Epithelial cell of proximal tubule (primary cell): Measurements from ENCODE around the gene ZNRD2. TPM values are rescaled to one million over a fixed set of nuclear protein-coding genes. Genes with fewer than 3 reads are reported as not detected.

Experiments used
- DNase-seq: peaks from one replicate; pipeline ENCODE4 v3.0.0-alpha.2; 2011; ENCODE audit warnings: low read depth
- H3K4me3 ChIP-seq: 2 replicates; pipeline ENCODE4 v1.5.1; 2011; ENCODE audit warnings: low read depth, mild to moderate bottlenecking, low read length
- CTCF ChIP-seq: conservative IDR thresholded peaks from 2 replicates; pipeline ENCODE4 v1.5.1; 2012; ENCODE audit warnings: low read depth, mild to moderate bottlenecking, low read length
- total RNA-seq: library from RNA; depleted of rRNA; stranded (reverse); fragments of >200 nt; gene quantifications from 2 replicates; pipeline ENCODE4 v1.2.3, GENCODE V29; 2015

ZNRD2 gene
- total RNA-seq, 1 donor from 2014 or later = 72.0 TPM

- no peak for DNase-seq
- no peak overlapping the region for H3K4me3 ChIP-seq
- no peak for TF ChIP-seq CTCF
These were observed 33.6 kb upstream of the ZNRD2 start for GRCh38 chr11:65536412-65537295.

DNA sequence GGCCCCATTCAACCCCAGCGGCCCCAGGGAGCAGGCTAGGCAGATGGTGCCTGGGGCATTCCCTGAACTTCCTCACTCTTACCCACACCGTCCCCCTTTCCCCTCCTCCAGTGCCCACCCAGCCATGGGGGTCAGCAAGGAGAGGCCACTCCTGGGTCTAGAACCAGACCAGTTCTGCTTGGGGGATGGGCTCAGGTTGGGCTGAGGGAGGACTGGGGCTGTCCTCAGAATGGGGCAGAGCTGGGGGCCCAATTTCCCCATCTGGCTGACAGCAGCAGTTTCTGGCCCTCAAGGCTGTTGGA lies 33.0 kb upstream of the ZNRD2 start:
- TF ChIP-seq CTCF = no peak
- no peak overlapping the region for H3K4me3 ChIP-seq
- DNase-seq = no peak

DNA sequence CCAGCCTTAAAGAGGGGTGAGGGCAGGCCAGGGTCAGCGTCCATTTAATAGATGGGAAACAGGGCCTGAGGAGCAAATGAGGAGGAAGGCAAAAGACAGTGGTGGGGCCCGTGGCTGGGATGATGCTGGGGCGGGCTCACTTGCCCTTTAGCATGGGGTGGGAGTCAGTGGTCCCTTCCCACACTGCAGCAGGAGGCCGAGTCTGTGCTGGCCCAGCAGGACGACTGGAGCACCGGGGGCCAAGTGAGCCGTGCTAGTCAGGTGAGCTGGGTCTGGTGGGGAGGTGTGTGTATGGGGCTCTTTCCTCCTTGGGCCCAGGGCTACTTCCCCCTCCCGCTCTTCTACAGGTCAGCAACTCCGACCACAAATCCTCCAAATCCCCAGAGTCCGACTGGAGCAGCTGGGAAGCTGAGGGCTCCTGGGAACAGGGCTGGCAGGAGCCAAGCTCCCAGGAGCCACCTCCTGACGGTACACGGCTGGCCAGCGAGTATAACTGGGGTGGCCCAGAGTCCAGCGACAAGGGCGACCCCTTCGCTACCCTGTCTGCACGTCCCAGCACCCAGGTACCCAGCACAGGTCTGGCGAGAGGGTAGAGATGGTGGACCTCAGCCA lies 32.6 kb upstream of the ZNRD2 start:
- TF ChIP-seq CTCF = no peak
- no peak for DNase-seq
- H3K4me3 ChIP-seq = no peak overlapping the region

GRCh38 chr11:65538232-65538914 lies 31.9 kb upstream of the ZNRD2 start:
- no peak for DNase-seq
- H3K4me3 ChIP-seq = no peak overlapping the region
- no peak for TF ChIP-seq CTCF

- TF ChIP-seq CTCF = no peak
- H3K4me3 ChIP-seq = peak overlapping the region; percentile 59
- DNase-seq = no peak
These were observed 31.1 kb upstream of the ZNRD2 start for GRCh38 chr11:65538915-65539743.

DNA sequence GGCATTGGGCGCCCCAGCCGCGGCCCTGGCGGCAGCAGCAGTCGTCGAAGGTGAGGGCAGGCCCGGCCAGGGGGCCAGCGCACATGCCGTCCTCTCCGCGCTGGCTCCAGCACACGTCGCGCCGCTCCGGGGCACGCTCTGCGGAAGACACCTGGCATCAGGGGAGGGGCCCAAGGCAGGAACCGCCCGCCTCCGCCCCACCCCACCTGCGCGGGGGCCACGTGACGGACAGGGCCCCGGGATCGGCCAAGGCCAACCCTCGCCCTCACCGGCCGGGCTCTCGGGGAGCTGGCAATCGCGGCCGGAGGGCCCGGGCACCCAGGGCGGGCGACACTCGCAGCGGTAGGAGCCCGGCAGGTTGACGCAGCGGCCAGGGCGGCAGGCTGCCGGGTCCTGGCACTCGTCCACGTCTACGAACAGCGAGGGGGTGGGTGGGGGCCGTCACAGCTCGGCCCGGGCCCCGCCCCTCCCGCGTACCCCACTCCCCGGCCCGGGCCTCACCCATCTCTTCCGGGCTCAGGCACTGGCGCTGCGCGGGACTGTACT lies 30.5 kb upstream of the ZNRD2 start:
- H3K4me3 ChIP-seq = peak overlapping the region; percentile 59
- TF ChIP-seq CTCF = no peak
- DNase-seq = no peak
